Naive thymus-derived CD4-positive, alpha-beta T cell (primary cell): Measurements from ENCODE around the gene C11orf68. TPM values are rescaled to one million over a fixed set of nuclear protein-coding genes. Genes with fewer than 3 reads are reported as not detected.

Experiments
- ATAC-seq: fragments of 150-1000 bp; cut with Tn5 transposase; 2 replicates; pipeline ENCODE4 v1.10.0; 2021; ENCODE audit warnings: mild to moderate bottlenecking, moderate library complexity
- CTCF ChIA-PET: fragments of 350-600 bp; sonication (Branson Sonifier 250); formaldehyde crosslinking; loops from one replicate; lab custom pipeline; 2021; ENCODE audit warnings: antibody characterized with exemption; lab: Charles Lee
- POLR2A ChIA-PET: fragments of 350-600 bp; sonication (Branson Sonifier 250); formaldehyde crosslinking; loops from one replicate; lab custom pipeline; 2021; ENCODE audit warnings: antibody characterized with exemption, inconsistent platforms; lab: Charles Lee
- DNase-seq, 9 donors: peaks; one replicate each; pipeline versions ENCODE4 v3.0.0 to v3.0.0-alpha.2; 2020 to 2022; ENCODE audit warnings: mixed read lengths in 1 of 9
- H3K27ac ChIP-seq: one replicate; pipeline ENCODE4 v1.7.0; 2013; ENCODE audit warnings: mild to moderate bottlenecking, low read depth, low read length, moderate library complexity
- H3K27me3 ChIP-seq, 2 donors: one replicate each; pipeline ENCODE4 v1.7.0; 2013; ENCODE audit warnings: low read length in 2 of 2, mild to moderate bottlenecking in 2 of 2, moderate library complexity in 2 of 2; ENCODE audit not compliant: control insufficient read depth in 2 of 2, insufficient read depth in 2 of 2
- H3K36me3 ChIP-seq, 3 experiments: 1 replicate in 2 of 3; 2 replicates in 1 of 3; pipeline ENCODE4 v1.7.0; 2013; ENCODE audit warnings: low read length in 3 of 3, mild to moderate bottlenecking in 3 of 3, moderate library complexity in 1 of 3; ENCODE audit not compliant: insufficient read depth in 3 of 3, control insufficient read depth in 2 of 3
- H3K4me1 ChIP-seq, 2 donors: one replicate each; pipeline ENCODE4 v1.7.0; 2013; ENCODE audit warnings: low read length in 2 of 2, mild to moderate bottlenecking in 2 of 2, moderate library complexity in 1 of 2; ENCODE audit not compliant: control insufficient read depth in 2 of 2, insufficient read depth in 2 of 2
- H3K4me3 ChIP-seq: 2 replicates; pipeline ENCODE4 v1.7.0; 2013; ENCODE audit warnings: mild to moderate bottlenecking, low read length
- H3K9me3 ChIP-seq, 3 experiments: 1 replicate in 2 of 3; 2 replicates in 1 of 3; pipeline ENCODE4 v1.7.0; 2013; ENCODE audit warnings: low read length in 3 of 3; ENCODE audit not compliant: control insufficient read depth in 2 of 3
- H3K27ac Mint-ChIP-seq, 9 donors: one replicate each; pipeline ENCODE4 v1.8.0; 2020 to 2022; ENCODE audit warnings: mixed read lengths in 9 of 9, mild to moderate bottlenecking in 8 of 9, moderate library complexity in 5 of 9, inconsistent platforms in 2 of 9
- H3K27me3 Mint-ChIP-seq, 5 donors: one replicate each; pipeline ENCODE4 v1.8.0; 2021 to 2022; ENCODE audit warnings: mixed read lengths in 5 of 5, mild to moderate bottlenecking in 1 of 5
- H3K36me3 Mint-ChIP-seq, 5 donors: one replicate each; pipeline ENCODE4 v1.8.0; 2020 to 2022; ENCODE audit warnings: mixed read lengths in 5 of 5, mild to moderate bottlenecking in 3 of 5, inconsistent platforms in 1 of 5
- H3K4me1 Mint-ChIP-seq, 7 donors: one replicate each; pipeline ENCODE4 v1.8.0; 2020 to 2022; ENCODE audit warnings: mixed read lengths in 7 of 7, mild to moderate bottlenecking in 3 of 7, inconsistent platforms in 1 of 7
- H3K4me3 Mint-ChIP-seq, 10 donors: one replicate each; pipeline ENCODE4 v1.8.0; 2020 to 2022; ENCODE audit warnings: mild to moderate bottlenecking in 10 of 10, mixed read lengths in 10 of 10, moderate library complexity in 6 of 10, inconsistent platforms in 2 of 10
- H3K9me3 Mint-ChIP-seq, 11 donors: one replicate each; pipeline ENCODE4 v1.8.0; 2020 to 2022; ENCODE audit warnings: mixed read lengths in 11 of 11, mild to moderate bottlenecking in 4 of 11, inconsistent platforms in 1 of 11, moderate library complexity in 1 of 11
- intact Hi-C, 2 donors: fragments of 100-400 bp; cut with micrococcal nuclease; formaldehyde crosslinking; loops; one replicate each; pipeline ENCODE4 v1.15.1; 2023
- polyA plus RNA-seq, 2 donors: library from polyadenylated mRNA; unstranded; fragments of 300-500 nt; fragmentation: Illumina TruSeq; gene quantifications; one replicate each; pipeline ENCODE4 v1.2.3, GENCODE V29; 2021
- total RNA-seq, 6 experiments: library from RNA in 5 of 6; stranded (reverse) in 5 of 6; gene quantifications; 1 replicate in 5 of 6; 2 replicates in 1 of 6; pipeline ENCODE4 v1.2.3 and lab custom pipeline; 2021 to 2026

Gene C11orf68
- total and polyA plus RNA-seq, 7 experiments from 2014 or later: 18.5 to 104 (median 58.8) TPM

DNA sequence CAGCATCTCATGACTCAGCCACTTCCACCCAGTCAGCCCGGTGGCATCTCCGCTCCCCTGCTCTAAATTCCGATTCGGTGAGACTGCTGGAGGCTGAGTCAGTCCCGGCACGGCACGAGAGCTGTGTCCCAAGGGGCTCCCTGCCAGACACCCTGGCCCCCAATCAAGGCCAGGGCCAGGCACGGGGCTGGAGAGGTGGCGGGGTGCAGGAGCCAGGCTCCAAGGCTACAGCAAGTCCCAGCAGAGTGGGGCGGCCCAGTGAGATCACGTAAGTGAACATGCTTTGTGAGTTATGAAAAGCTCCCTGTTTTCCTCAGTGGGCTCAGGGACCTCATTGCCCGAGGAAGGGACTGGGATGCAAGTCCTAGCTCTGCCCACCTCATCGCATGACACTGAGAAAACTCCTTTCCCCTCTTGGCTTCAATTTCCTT lies 3.0 kb downstream of the C11orf68 start:
- H3K4me1 ChIP-seq: peaks cover 22 to 26% of the 10 kb centered on the region in 2 donors
- intact Hi-C loops: no loop called here
- DNase-seq: no peak

DNA sequence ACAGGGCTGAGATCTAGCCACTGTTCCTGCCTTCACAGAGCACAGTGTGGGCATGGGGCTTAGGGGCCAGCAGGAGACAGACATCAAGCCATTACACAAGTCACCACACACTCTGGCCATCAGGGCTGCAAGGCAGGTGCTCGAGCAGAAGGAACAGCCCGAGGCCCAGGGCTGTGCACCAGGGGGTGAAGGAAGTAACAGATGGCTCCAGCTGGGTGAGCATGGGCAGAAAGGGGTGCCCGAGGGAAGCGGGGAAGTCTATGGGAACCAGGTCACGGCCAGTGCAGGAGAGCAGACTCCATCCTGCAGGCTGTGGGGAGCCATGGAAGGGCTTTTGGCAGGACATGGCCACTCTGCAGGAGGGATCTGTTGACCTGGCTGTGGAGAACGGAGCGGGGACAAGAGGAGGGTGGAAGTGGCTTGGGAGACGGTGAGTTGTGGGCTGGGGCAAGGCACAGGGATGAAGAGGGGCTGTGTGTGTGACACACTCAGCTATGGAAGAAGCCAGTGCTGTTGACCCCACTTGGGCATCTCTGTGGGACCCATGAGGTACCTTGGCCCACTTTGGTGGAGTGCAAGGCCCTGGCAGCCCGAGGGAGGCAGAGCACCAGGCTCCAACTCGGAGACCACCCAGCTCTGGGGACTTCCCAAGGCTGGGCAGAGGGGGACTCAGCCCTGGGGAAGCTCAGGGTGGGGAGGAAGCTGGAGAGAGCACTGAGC lies 3.6 kb downstream of the C11orf68 start:
- Histone ChIP-seq H3K27ac (no peak overlapping the region), H3K4me1 (peaks cover 16 to 20% of the 10 kb centered on the region in 2 donors), H3K27me3 (no peaks in the 10 kb centered on the region), H3K36me3 (peaks cover 0 to 7% (median 0%) of the 10 kb centered on the region in 3 experiments), H3K4me3 (no peak overlapping the region), H3K9me3 (no peaks in the 10 kb centered on the region)
- peak overlapping the region in 6 of 9 donors; percentile 7 to 70 (median 32) for H3K27ac Mint-ChIP-seq
- H3K9me3 Mint-ChIP-seq: no peaks in the 10 kb centered on the region
- peaks cover 0 to 19% (median 0%) of the 10 kb centered on the region in 5 donors for H3K36me3 Mint-ChIP-seq
- ATAC-seq (no peak), DNase-seq (no peak)
- H3K4me1 Mint-ChIP-seq: peaks cover 24 to 37% (median 27%) of the 10 kb centered on the region in 7 donors
- peak overlapping the region in 7 of 10 donors; percentile 10 to 46 (median 29) for H3K4me3 Mint-ChIP-seq
- ChIA-PET CTCF (interaction anchor here (0.7 to 1.1 kb wide), 3 partner anchors 26 to 31 kb away, joined by 3 to 5 read pairs (median 4); no protein-coding TSS in a partner anchor), POLR2A (interaction anchor here (0.6 to 2.8 kb wide), 8 partner anchors 8 to 55 kb away, joined by 3 to 17 read pairs (median 3); partner anchors contain the start of genes CCDC85B and MUS81)
- intact Hi-C loops: no loop called here
- peaks cover 0 to 2% (median 0%) of the 10 kb centered on the region in 5 donors for H3K27me3 Mint-ChIP-seq

More for the DNA sequence above, 3.0 kb downstream of the C11orf68 start:
- Mint-ChIP-seq H3K27ac (peak overlapping the region in 2 of 9 donors; percentile 84 to 87), H3K9me3 (no peaks in the 10 kb centered on the region), H3K36me3 (peaks cover 0 to 21% (median 0%) of the 10 kb centered on the region in 5 donors), H3K27me3 (peaks cover 0 to 2% (median 0%) of the 10 kb centered on the region in 5 donors), H3K4me1 (peaks cover 24 to 42% (median 29%) of the 10 kb centered on the region in 7 donors), H3K4me3 (peak overlapping the region in 2 of 10 donors; percentile 52 to 72)
- Histone ChIP-seq H3K9me3 (no peaks in the 10 kb centered on the region), H3K4me3 (no peak overlapping the region), H3K27me3 (no peaks in the 10 kb centered on the region), H3K27ac (no peak overlapping the region), H3K36me3 (peaks cover 0 to 12% (median 0%) of the 10 kb centered on the region in 3 experiments)
- ATAC-seq: no peak
- CTCF ChIA-PET: interaction anchor here (0.7 kb wide), 1 partner anchor 31 kb away, joined by 4 read pairs; no protein-coding TSS in a partner anchor
- POLR2A ChIA-PET: interaction anchor here (1.0 to 2.8 kb wide), 4 partner anchors 12 to 25 kb away, joined by 3 to 17 read pairs (median 4); partner anchors contain the start of gene CCDC85B

DNA sequence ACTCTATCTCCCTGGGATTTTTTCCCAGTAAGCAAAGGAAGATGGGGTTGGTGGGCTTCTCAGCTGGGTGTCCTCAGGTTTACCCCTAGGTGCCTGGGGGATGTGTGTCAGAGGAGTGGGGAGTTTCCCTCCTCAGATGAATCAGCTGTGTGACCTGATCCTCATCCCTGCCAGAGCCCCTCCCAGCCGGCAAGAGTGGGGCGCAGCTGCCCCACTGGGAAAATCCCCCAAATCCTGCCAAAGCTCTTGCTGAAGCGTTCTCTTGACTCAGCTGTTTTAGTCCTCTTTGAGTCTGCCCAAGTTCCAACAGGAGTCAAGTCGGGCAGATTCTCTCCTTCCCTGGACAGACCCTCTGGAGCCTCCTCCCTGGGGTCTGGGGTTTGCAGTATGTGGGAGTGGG lies 6.0 kb downstream of the C11orf68 start:
- no peak overlapping the region for H3K27ac Mint-ChIP-seq
- H3K27ac ChIP-seq: no peak overlapping the region
- no peak overlapping the region for H3K4me3 Mint-ChIP-seq
- no peak overlapping the region for H3K4me3 ChIP-seq
- no peaks in the 10 kb centered on the region for H3K9me3 ChIP-seq
- H3K27me3 ChIP-seq: no peaks in the 10 kb centered on the region
- CTCF ChIA-PET: no interaction called here
- DNase-seq: no peak
- peaks cover 0 to 7% (median 0%) of the 10 kb centered on the region in 3 experiments for H3K36me3 ChIP-seq
- POLR2A ChIA-PET: interaction anchor here (2.3 to 3.3 kb wide), 2 partner anchors 12 to 23 kb away, joined by 7 to 18 read pairs; partner anchors contain the start of genes CCDC85B, FIBP and FOSL1
- H3K4me1 Mint-ChIP-seq: peaks cover 23 to 35% (median 26%) of the 10 kb centered on the region in 7 donors
- peaks cover 11 to 13% of the 10 kb centered on the region in 2 donors for H3K4me1 ChIP-seq
- peaks cover 0 to 16% (median 0%) of the 10 kb centered on the region in 5 donors for H3K36me3 Mint-ChIP-seq
- intact Hi-C loops: no loop called here
- peaks cover 0 to 8% (median 0%) of the 10 kb centered on the region in 5 donors for H3K27me3 Mint-ChIP-seq
- H3K9me3 Mint-ChIP-seq: no peaks in the 10 kb centered on the region
- no peak for ATAC-seq

DNA sequence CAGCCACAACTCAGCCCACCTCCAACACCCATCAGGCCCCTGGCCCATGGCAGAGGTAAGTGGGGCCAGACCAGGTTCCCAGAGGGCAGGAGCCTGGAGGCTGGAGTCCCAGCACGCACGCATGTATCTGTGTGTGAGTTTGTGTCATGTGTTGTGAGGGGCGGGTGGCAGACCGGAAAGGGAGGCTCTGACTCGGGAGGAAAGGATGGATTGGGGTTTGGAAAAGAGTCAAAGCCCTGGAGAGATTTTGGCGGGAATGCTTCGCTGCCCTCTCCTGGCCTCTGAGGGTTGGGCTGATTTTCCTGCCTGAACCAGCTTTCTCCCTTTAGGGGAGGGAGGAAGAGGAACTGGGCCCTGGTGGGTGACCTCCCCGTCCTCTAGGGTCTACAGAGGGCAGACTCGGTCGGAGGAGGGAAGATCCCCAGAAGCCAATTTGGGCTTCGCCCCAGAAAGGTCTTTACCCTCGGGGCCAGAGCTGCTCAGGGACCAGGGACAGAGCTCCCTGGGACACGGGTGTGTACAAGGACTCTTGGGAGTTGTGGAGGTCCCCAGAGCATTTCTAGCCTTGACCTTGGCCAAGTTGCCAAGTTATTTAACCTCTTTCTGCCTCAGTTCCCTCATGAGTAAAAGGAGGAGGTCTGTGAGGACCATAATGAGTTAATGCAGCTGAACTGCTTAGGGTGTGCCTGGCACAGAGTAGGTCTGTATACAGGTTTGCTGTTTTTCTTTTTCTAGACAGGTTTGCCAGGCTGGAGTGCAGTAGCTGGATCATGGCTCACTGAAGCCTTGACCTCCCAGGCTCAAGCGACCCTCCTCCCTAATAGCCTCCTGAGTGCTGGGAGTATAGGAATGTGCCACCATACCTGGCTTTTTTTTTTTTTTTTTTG lies 6.9 kb downstream of the C11orf68 start:
- Histone ChIP-seq H3K4me3 (no peak overlapping the region), H3K36me3 (peaks cover 0 to 4% (median 0%) of the 10 kb centered on the region in 3 experiments), H3K9me3 (no peaks in the 10 kb centered on the region), H3K27ac (no peak overlapping the region), H3K4me1 (peaks cover 2 to 5% of the 10 kb centered on the region in 2 donors), H3K27me3 (no peaks in the 10 kb centered on the region)
- intact Hi-C loops: no loop called here
- H3K27me3 Mint-ChIP-seq: peaks cover 0 to 9% (median 0%) of the 10 kb centered on the region in 5 donors
- ATAC-seq (no peak), DNase-seq (no peak)
- peak overlapping the region in 1 of 9 donors; percentile 5 for H3K27ac Mint-ChIP-seq
- ChIA-PET CTCF (interaction anchor here (0.9 to 1.3 kb wide), 3 partner anchors 11 to 27 kb away, joined by 3 to 4 read pairs (median 3); partner anchors contain the start of gene CCDC85B), POLR2A (interaction anchor here (0.9 to 3.3 kb wide), 3 partner anchors 11 to 49 kb away, joined by 3 to 18 read pairs (median 7); partner anchors contain the start of genes CCDC85B, FIBP, FOSL1 and SART1)
- no peaks in the 10 kb centered on the region for H3K9me3 Mint-ChIP-seq
- H3K4me1 Mint-ChIP-seq: peaks cover 18 to 30% (median 21%) of the 10 kb centered on the region in 7 donors
- H3K36me3 Mint-ChIP-seq: peaks cover 0 to 13% (median 0%) of the 10 kb centered on the region in 5 donors
- H3K4me3 Mint-ChIP-seq: no peak overlapping the region

DNA sequence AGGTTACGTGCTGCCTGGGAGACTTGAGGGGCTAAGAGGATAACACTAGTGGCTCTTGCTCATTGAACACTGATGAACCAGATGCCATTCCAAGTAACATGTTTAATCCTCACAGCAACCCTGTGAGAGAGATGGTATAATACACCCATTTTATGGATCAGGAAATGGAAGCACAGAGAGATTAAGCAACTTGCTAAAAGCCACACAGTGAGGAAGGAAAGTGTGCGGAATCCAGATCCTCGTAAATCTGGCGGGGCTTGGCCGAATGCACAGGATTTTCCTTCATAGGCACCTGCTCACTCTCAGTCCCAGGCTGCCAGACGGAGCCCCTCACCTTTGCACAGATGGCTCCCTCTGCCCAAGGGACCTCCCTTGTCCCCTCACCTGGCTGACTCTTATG lies 11.0 kb downstream of the C11orf68 start:
- Histone ChIP-seq H3K4me3 (no peak overlapping the region), H3K27me3 (no peaks in the 10 kb centered on the region), H3K9me3 (no peaks in the 10 kb centered on the region), H3K36me3 (no peaks in the 10 kb centered on the region), H3K4me1 (no peaks in the 10 kb centered on the region), H3K27ac (no peak overlapping the region)
- ATAC-seq: no peak
- no peaks in the 10 kb centered on the region for H3K36me3 Mint-ChIP-seq
- H3K4me3 Mint-ChIP-seq: no peak overlapping the region
- peaks cover 0 to 23% (median 5%) of the 10 kb centered on the region in 5 donors for H3K27me3 Mint-ChIP-seq
- H3K27ac Mint-ChIP-seq: no peak overlapping the region
- POLR2A ChIA-PET: interaction anchor here (0.6 to 4.2 kb wide), 4 partner anchors 10 to 39 kb away, joined by 3 to 27 read pairs (median 6); partner anchors contain the start of genes C11orf68, CCDC85B and FIBP
- CTCF ChIA-PET: no interaction called here
- DNase-seq: no peak
- no peaks in the 10 kb centered on the region for H3K9me3 Mint-ChIP-seq
- intact Hi-C loops: loop anchor here in 1 of 2 donors (10.0 kb wide), 1 partner anchor 147 kb away; the partner anchor contains the start of gene SF3B2
- H3K4me1 Mint-ChIP-seq: peaks cover 0 to 11% (median 3%) of the 10 kb centered on the region in 7 donors
